Stimulated activated naive CD4-positive, alpha-beta T cell (primary cell): ENCODE measurements around the gene STT3B.

Experiments used
- DNase-seq, 6 experiments: peaks; one replicate each; lab custom pipeline; 2025; lab: John Stamatoyannopoulos, UW

Gene STT3B

GRCh38 chr3:31521468-31521867, 11.3 kb upstream of the STT3B start:
- DNase-seq = no peak

- peak in 1 of 6 experiments; percentile 17 for DNase-seq
These were observed 10.6 kb upstream of the STT3B start for GRCh38 chr3:31522152-31522551.

- no peak for DNase-seq
These were observed 9.2 kb upstream of the STT3B start for GRCh38 chr3:31523543-31523942.

- no peak for DNase-seq
These were observed 7.2 kb upstream of the STT3B start for GRCh38 chr3:31525532-31525931.

GRCh38 chr3:31529421-31529820, 3.3 kb upstream of the STT3B start:
- no peak for DNase-seq

GRCh38 chr3:31530039-31530959, 2.4 kb upstream of the STT3B start:
- peak in 1 of 6 experiments; percentile 3 for DNase-seq

GRCh38 chr3:31530960-31531335, 1.8 kb upstream of the STT3B start:
- DNase-seq = no peak

- no peak for DNase-seq
These were observed 1.2 kb upstream of the STT3B start for GRCh38 chr3:31531452-31531991.

- peak; percentile 96 to 99 (median 98) for DNase-seq
These were observed 636 bp upstream of the STT3B start for GRCh38 chr3:31531992-31532586.

- DNase-seq = peak; percentile 47 to 80 (median 66)
These were observed 692 bp downstream of the STT3B start for GRCh38 chr3:31533169-31534064.

GRCh38 chr3:31534065-31534425, 1.3 kb downstream of the STT3B start:
- DNase-seq = peak in 1 of 6 experiments; percentile 32

GRCh38 chr3:31536497-31536896, 3.8 kb downstream of the STT3B start:
- DNase-seq = peak in 2 of 6 experiments; percentile 15 to 20

- DNase-seq = no peak
These were observed 6.1 kb downstream of the STT3B start for GRCh38 chr3:31538801-31539200.

- DNase-seq = no peak
These were observed 6.5 kb downstream of the STT3B start for GRCh38 chr3:31539275-31539674.

- DNase-seq = peak in 3 of 6 experiments; percentile 8 to 48 (median 13)
These were observed 8.4 kb downstream of the STT3B start for GRCh38 chr3:31541089-31541488.

GRCh38 chr3:31542246-31542645, 9.5 kb downstream of the STT3B start:
- no peak for DNase-seq

GRCh38 chr3:31543375-31543774, 10.7 kb downstream of the STT3B start:
- no peak for DNase-seq

- DNase-seq = no peak
These were observed 11.9 kb downstream of the STT3B start for GRCh38 chr3:31544634-31545033.

- no peak for DNase-seq
These were observed 13.4 kb downstream of the STT3B start for GRCh38 chr3:31546162-31546561.

GRCh38 chr3:31546725-31547124, 14.0 kb downstream of the STT3B start:
- DNase-seq = no peak

- peak in 2 of 6 experiments; percentile 20 to 21 for DNase-seq
These were observed 17.9 kb downstream of the STT3B start for GRCh38 chr3:31550452-31551251.
